Neural progenitor cell (in vitro differentiated cells): ENCODE measurements around the gene TGM2. TPM values are rescaled to one million over a fixed set of nuclear protein-coding genes. Genes with fewer than 3 reads are reported as not detected.

Experiments used
- DNase-seq: peaks from one replicate; pipeline ENCODE4 v3.0.0-alpha.2; 2016; ENCODE audit warnings: low spot score
- H2AFZ ChIP-seq: fragments of 200-600 bp; sonication (generic); replicated peaks from 2 replicates; pipeline ENCODE4 v1.6.1; 2016; ENCODE audit warnings: antibody characterized with exemption
- H3F3A ChIP-seq: fragments of 200-600 bp; sonication (generic); 2 replicates; pipeline ENCODE4 v1.6.1; 2016; ENCODE audit warnings: antibody characterized with exemption, low read depth
- H3K27ac ChIP-seq: fragments of 200-600 bp; sonication (generic); 2 replicates; pipeline ENCODE4 v1.5.1; 2016; ENCODE audit warnings: mild to moderate bottlenecking
- H3K27me3 ChIP-seq: fragments of 200-600 bp; sonication (generic); 2 replicates; pipeline ENCODE4 v1.6.1; 2016; ENCODE audit warnings: mild to moderate bottlenecking, moderate library complexity
- H3K36me3 ChIP-seq: fragments of 200-600 bp; sonication (generic); 2 replicates; pipeline ENCODE4 v1.5.1; 2016
- H3K4me1 ChIP-seq: fragments of 200-600 bp; sonication (generic); 2 replicates; pipeline ENCODE4 v1.6.1; 2016; ENCODE audit warnings: mixed run types
- H3K4me2 ChIP-seq: fragments of 200-600 bp; sonication (generic); 2 replicates; pipeline ENCODE4 v1.6.1; 2016
- H3K4me3 ChIP-seq: fragments of 200-600 bp; sonication (generic); 2 replicates; pipeline ENCODE4 v1.5.1; 2016
- H3K79me2 ChIP-seq: fragments of 200-600 bp; sonication (generic); 2 replicates; pipeline ENCODE4 v1.6.1; 2016; ENCODE audit warnings: low read depth
- H3K9ac ChIP-seq: fragments of 200-600 bp; sonication (generic); 2 replicates; pipeline ENCODE4 v1.6.1; 2016
- H3K9me3 ChIP-seq: fragments of 200-600 bp; sonication (generic); 2 replicates; pipeline ENCODE4 v1.5.1; 2016; ENCODE audit warnings: low read depth
- H4K20me1 ChIP-seq: fragments of 200-600 bp; sonication (generic); 2 replicates; pipeline ENCODE4 v1.6.1; 2016; ENCODE audit warnings: low read depth
- H3K27ac Mint-ChIP-seq: 3 replicates; pipeline ENCODE4 v1.8.0; 2021; ENCODE audit warnings: mixed read lengths
- H3K27me3 Mint-ChIP-seq: 2 replicates; pipeline ENCODE4 v1.8.0; 2022; ENCODE audit warnings: low read depth, mild to moderate bottlenecking, inconsistent platforms, moderate library complexity, mixed read lengths; ENCODE audit not compliant: insufficient read depth
- H3K36me3 Mint-ChIP-seq: 3 replicates; pipeline ENCODE4 v1.8.0; 2021; ENCODE audit warnings: mixed read lengths
- H3K4me1 Mint-ChIP-seq: 3 replicates; pipeline ENCODE4 v1.8.0; 2021; ENCODE audit warnings: mixed read lengths
- H3K4me3 Mint-ChIP-seq: 3 replicates; pipeline ENCODE4 v1.8.0; 2021; ENCODE audit warnings: mild to moderate bottlenecking, moderate library complexity, mixed read lengths
- H3K9me3 Mint-ChIP-seq: 3 replicates; pipeline ENCODE4 v1.8.0; 2020; ENCODE audit warnings: mixed read lengths
- EZH2 ChIP-seq: fragments of 200-600 bp; sonication (generic); IDR thresholded peaks from 2 replicates; pipeline ENCODE4 v1.6.1; 2017; ENCODE audit warnings: antibody characterized with exemption, mild to moderate bottlenecking, moderate library complexity
- EZH2phosphoT487 ChIP-seq: fragments of 200-600 bp; sonication (generic); IDR thresholded peaks from 2 replicates; pipeline ENCODE4 v1.6.1; 2017; ENCODE audit warnings: antibody characterized with exemption
- total RNA-seq: library from RNA; depleted of rRNA; stranded (reverse); fragments of >200 nt; gene quantifications from 2 replicates; pipeline ENCODE4 v1.2.3, GENCODE V29; 2015; ENCODE audit warnings: low replicate concordance
- TF ChIP-seq, protein P1 (sequence below): fragments of 200-600 bp; sonication (generic); IDR thresholded peaks from 2 replicates; pipeline ENCODE4 v1.5.1; 2017; ENCODE audit warnings: antibody characterized with exemption, mild to moderate bottlenecking

The TGM2 gene
- total RNA-seq: 0.22 and 0.28 TPM in 2 replicates

DNA sequence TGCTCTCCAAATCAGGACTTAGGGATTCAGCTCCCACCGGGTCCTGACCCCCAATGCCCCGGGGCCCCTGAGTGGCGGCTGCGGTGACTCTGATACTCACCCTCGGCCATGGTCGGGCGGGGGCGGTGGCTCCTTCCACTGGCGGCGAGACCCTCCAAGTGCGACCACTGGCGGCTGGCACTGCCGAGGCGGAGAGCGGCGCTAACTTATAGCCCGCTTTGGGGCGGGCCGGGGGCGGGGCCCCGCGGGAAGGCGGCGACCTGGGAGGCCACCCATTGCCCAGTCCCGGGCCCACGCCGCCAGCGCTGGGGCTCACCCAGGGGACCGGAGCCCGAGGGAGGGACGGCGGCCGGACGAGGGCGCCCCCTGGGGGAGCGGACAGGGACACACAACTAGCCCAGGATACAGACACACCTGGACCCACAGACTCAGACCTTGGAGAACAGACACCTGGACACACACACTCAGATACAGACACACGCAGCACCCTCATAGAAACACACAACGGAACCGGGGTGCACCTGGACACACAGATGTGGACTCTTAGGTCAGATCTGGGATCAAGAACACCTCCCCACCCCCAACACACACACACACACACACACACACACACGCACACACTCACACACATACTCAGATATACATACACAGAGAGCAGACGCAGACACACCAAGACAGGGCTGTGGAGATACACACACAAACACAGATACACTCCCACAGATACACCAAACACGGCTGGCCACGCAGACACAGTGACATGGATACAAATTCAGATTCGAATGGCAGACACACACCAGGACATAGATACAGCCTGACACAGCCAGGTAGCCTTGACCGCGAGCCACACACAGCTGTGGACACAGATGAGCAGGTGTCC lies at the start of gene TGM2:
TGM2 (minus strand) TSS at position 182 of the 877 bp plus-strand sequence; CDS start at position 110, 72 bp downstream.
- Mint-ChIP-seq H3K27ac (peak within 1 kb of the TSS; percentile 76), H3K9me3 (no peaks in the 10 kb centered on the region), H3K4me3 (peak within 1 kb of the TSS; percentile 80), H3K4me1 (peaks cover 14% of the 10 kb centered on the region), H3K27me3 (peaks cover 12% of the 10 kb centered on the region), H3K36me3 (no peaks in the 10 kb centered on the region)
- H3K9ac ChIP-seq: no peak within 1 kb of the TSS
- peak within 1 kb of the TSS; percentile 75 for H2AFZ ChIP-seq
- no peaks in the 10 kb centered on the region for H3K79me2 ChIP-seq
- H3K9me3 ChIP-seq: no peaks in the 10 kb centered on the region
- no peaks in the 10 kb centered on the region for H3K4me1 ChIP-seq
- H3K4me3 ChIP-seq: peak within 1 kb of the TSS; percentile 42
- H3K36me3 ChIP-seq: no peaks in the 10 kb centered on the region
- TF ChIP-seq EZH2phosphoT487 (no peak), EZH2 (no peak)
- TF ChIP-seq, protein P1, sequence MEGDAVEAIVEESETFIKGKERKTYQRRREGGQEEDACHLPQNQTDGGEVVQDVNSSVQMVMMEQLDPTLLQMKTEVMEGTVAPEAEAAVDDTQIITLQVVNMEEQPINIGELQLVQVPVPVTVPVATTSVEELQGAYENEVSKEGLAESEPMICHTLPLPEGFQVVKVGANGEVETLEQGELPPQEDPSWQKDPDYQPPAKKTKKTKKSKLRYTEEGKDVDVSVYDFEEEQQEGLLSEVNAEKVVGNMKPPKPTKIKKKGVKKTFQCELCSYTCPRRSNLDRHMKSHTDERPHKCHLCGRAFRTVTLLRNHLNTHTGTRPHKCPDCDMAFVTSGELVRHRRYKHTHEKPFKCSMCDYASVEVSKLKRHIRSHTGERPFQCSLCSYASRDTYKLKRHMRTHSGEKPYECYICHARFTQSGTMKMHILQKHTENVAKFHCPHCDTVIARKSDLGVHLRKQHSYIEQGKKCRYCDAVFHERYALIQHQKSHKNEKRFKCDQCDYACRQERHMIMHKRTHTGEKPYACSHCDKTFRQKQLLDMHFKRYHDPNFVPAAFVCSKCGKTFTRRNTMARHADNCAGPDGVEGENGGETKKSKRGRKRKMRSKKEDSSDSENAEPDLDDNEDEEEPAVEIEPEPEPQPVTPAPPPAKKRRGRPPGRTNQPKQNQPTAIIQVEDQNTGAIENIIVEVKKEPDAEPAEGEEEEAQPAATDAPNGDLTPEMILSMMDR: peak; percentile 83
- DNase-seq: peak; percentile 85
- H3F3A ChIP-seq: no peaks in the 10 kb centered on the region
- peaks cover 17% of the 10 kb centered on the region for H3K27me3 ChIP-seq
- H3K27ac ChIP-seq: no peak within 1 kb of the TSS
- H4K20me1 ChIP-seq: no peaks in the 10 kb centered on the region
- H3K4me2 ChIP-seq: peak within 1 kb of the TSS; percentile 77

GRCh38 chr20:38214256-38215193 lies 49.5 kb upstream of the TGM2 start:
- Histone ChIP-seq H3K27me3 (no peaks in the 10 kb centered on the region), H3F3A (no peaks in the 10 kb centered on the region), H3K9me3 (no peaks in the 10 kb centered on the region), H3K27ac (no peak overlapping the region), H3K4me2 (no peak overlapping the region), H3K4me1 (no peaks in the 10 kb centered on the region), H3K79me2 (no peaks in the 10 kb centered on the region), H2AFZ (no peak overlapping the region), H3K4me3 (no peak overlapping the region), H4K20me1 (no peaks in the 10 kb centered on the region), H3K9ac (no peak overlapping the region), H3K36me3 (no peaks in the 10 kb centered on the region)
- Mint-ChIP-seq H3K4me1 (peaks cover 6% of the 10 kb centered on the region), H3K27ac (no peak overlapping the region), H3K4me3 (no peak overlapping the region), H3K27me3 (peaks cover 2% of the 10 kb centered on the region), H3K36me3 (no peaks in the 10 kb centered on the region), H3K9me3 (no peaks in the 10 kb centered on the region)
- TF ChIP-seq EZH2 (no peak), EZH2phosphoT487 (no peak)
- TF ChIP-seq, protein P1: peak; percentile 31
- no peak for DNase-seq

DNA sequence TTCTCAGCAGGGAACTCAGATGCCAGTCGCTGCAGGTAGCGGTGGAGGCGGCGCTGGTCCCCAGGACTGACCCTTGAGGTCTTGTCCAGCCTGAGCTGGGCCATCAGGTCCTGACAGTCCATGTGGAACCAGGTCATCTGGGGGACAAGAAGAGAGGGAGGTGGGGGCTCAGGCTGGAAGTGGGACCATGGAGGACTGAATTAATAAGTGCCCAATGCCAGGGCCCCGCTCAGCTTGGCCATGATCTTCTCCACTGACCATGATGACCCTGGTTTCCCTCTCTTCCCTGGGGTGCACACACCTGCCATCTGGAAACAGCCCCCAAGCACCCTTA lies 48.5 kb upstream of the TGM2 start:
- H3K4me3 Mint-ChIP-seq: no peak overlapping the region
- H3K9me3 Mint-ChIP-seq: no peaks in the 10 kb centered on the region
- Histone ChIP-seq H3K27me3 (no peaks in the 10 kb centered on the region), H3K4me3 (no peak overlapping the region), H3K9ac (no peak overlapping the region), H2AFZ (no peak overlapping the region), H4K20me1 (no peaks in the 10 kb centered on the region), H3K27ac (no peak overlapping the region), H3K4me1 (no peaks in the 10 kb centered on the region), H3K4me2 (no peak overlapping the region), H3F3A (no peaks in the 10 kb centered on the region), H3K9me3 (no peaks in the 10 kb centered on the region), H3K79me2 (no peaks in the 10 kb centered on the region), H3K36me3 (no peaks in the 10 kb centered on the region)
- no peak overlapping the region for H3K27ac Mint-ChIP-seq
- no peaks in the 10 kb centered on the region for H3K36me3 Mint-ChIP-seq
- TF ChIP-seq EZH2phosphoT487 (no peak), EZH2 (no peak)
- TF ChIP-seq, protein P1: no peak
- peaks cover 6% of the 10 kb centered on the region for H3K4me1 Mint-ChIP-seq
- DNase-seq: no peak
- H3K27me3 Mint-ChIP-seq: peaks cover 2% of the 10 kb centered on the region
